ENCODE measurements around the gene CDK14.

The CDK14 gene

GRCh38 chr7:91050677-91051076, 454.6 kb downstream of the CDK14 start:
- no peak for DNase-seq (ENCODE audit: low read depth in 2 of 2)

- DNase-seq (ENCODE audit: low read depth in 2 of 2) = no peak
Measured at GRCh38 chr7:91051966-91052365, 455.8 kb downstream of the CDK14 start.

GRCh38 chr7:91054374-91054773, 458.3 kb downstream of the CDK14 start:
- DNase-seq (ENCODE audit: low read depth in 2 of 2) = no peak

- no peak for DNase-seq (ENCODE audit: low read depth in 2 of 2)
Measured at GRCh38 chr7:91055219-91055618, 459.1 kb downstream of the CDK14 start.

GRCh38 chr7:91062713-91063112, 466.6 kb downstream of the CDK14 start:
- no peak for DNase-seq (ENCODE audit: low read depth in 2 of 2)

GRCh38 chr7:91064052-91064451, 467.9 kb downstream of the CDK14 start:
- no peak for DNase-seq (ENCODE audit: low read depth in 2 of 2)

GRCh38 chr7:91064938-91065337, 468.8 kb downstream of the CDK14 start:
- DNase-seq (ENCODE audit: low read depth in 2 of 2) = no peak

GRCh38 chr7:91066627-91067026, 470.5 kb downstream of the CDK14 start:
- no peak for DNase-seq (ENCODE audit: low read depth in 2 of 2)

- DNase-seq (ENCODE audit: low read depth in 2 of 2) = no peak
Measured at GRCh38 chr7:91067242-91067641, 471.1 kb downstream of the CDK14 start.

- no peak for DNase-seq (ENCODE audit: low read depth in 2 of 2)
Measured at GRCh38 chr7:91068136-91068795, 472.1 kb downstream of the CDK14 start.

GRCh38 chr7:91069146-91069545, 473.0 kb downstream of the CDK14 start:
- DNase-seq (ENCODE audit: low read depth in 2 of 2) = no peak

- DNase-seq (ENCODE audit: low read depth in 2 of 2) = no peak
Measured at GRCh38 chr7:91079487-91079886, 483.4 kb downstream of the CDK14 start.

- DNase-seq (ENCODE audit: low read depth in 2 of 2) = no peak
Measured at GRCh38 chr7:91080351-91080750, 484.2 kb downstream of the CDK14 start.

- DNase-seq (ENCODE audit: low read depth in 2 of 2) = no peak
Measured at GRCh38 chr7:91082038-91082437, 485.9 kb downstream of the CDK14 start.

- no peak for DNase-seq (ENCODE audit: low read depth in 2 of 2)
Measured at GRCh38 chr7:91082852-91083495, 486.9 kb downstream of the CDK14 start.

- DNase-seq (ENCODE audit: low read depth in 2 of 2) = no peak
Measured at GRCh38 chr7:91083855-91084644, 487.9 kb downstream of the CDK14 start.

GRCh38 chr7:91085175-91085574, 489.1 kb downstream of the CDK14 start:
- no peak for DNase-seq (ENCODE audit: low read depth in 2 of 2)

GRCh38 chr7:91086200-91086599, 490.1 kb downstream of the CDK14 start:
- no peak for DNase-seq (ENCODE audit: low read depth in 2 of 2)

GRCh38 chr7:91088156-91088555, 492.0 kb downstream of the CDK14 start:
- DNase-seq (ENCODE audit: low read depth in 2 of 2) = no peak

- no peak for DNase-seq (ENCODE audit: low read depth in 2 of 2)
Measured at GRCh38 chr7:91088691-91089090, 492.6 kb downstream of the CDK14 start.

GRCh38 chr7:91089382-91089963, 493.4 kb downstream of the CDK14 start:
- DNase-seq (ENCODE audit: low read depth in 2 of 2) = no peak

GRCh38 chr7:91090684-91091083, 494.6 kb downstream of the CDK14 start:
- no peak for DNase-seq (ENCODE audit: low read depth in 2 of 2)

GRCh38 chr7:91091631-91092030, 495.5 kb downstream of the CDK14 start:
- DNase-seq (ENCODE audit: low read depth in 2 of 2) = no peak

Measured in stimulated activated CD8-positive, alpha-beta memory T cell treated with anti-CD3 and anti-CD28 coated beads, Interleukin-7, amount 100 ng/mL, for 4 hours (primary cell).